Right lobe of liver (tissue), 4 donors: Measurements from ENCODE around the gene CELA2A.

Experiments used
- POLR2A ChIP-seq: fragments of 450-650 bp; IDR thresholded peaks from one replicate; pipeline ENCODE4 v1.6.1; 2017; ENCODE audit warnings: antibody characterized with exemption, mild to moderate bottlenecking
- TF ChIP-seq, protein P1 (sequence below), 4 donors: fragments of 200-600 bp in 3 of 4; fragments of 450-650 bp in 1 of 4; IDR thresholded peaks; one replicate each; pipeline versions ENCODE4 v1.5.1 to v1.8.0; 2016 to 2022; ENCODE audit warnings: antibody characterized with exemption in 4 of 4, mild to moderate bottlenecking in 2 of 4
- donor health status: DM: no; HTN: no; CAD: no.
- donor health status: DM: no; HTN: no; CAD: no.
- donor health status: DM: no; HTN: yes; CAD: no.

DNA sequence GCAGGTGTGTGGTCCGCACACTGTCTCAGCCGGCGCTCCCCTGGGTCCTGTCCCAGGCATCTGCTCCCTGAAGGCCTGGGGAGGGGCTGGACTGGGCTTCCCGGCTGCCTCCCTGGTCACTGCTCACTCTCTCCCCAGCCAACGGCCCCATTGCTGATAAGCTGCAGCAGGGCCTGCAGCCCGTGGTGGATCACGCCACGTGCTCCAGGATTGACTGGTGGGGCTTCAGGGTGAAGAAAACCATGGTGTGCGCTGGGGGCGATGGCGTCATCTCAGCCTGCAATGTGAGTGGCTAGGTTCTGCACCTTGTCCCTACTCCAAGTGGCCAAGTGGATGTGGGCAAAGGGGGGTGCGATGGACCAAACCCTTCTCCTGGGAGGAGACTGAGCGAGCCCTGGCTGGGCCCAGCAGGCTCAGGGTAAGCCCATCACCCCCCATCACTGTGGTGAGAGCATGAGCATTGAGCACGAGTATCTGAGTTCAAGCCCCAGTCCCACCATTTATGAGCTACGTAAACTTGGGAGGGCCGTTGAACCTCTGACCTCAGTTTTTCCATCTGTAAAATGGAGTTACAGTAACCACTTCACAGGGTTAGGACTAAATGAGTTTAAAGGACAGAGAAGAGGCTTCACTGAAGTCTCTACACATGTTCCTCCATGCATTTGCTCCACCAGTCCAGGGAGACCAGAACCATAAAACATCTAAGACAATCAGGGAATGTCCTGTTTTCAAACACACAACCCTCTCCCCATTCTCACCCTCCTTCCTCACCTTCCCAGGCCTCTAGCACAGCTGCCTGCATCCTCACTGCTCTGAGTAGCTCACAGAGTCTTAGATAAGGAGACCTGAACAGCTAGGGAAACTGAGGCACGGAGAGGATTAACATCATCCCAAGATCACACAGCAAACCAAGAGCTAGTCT lies 11.8 kb upstream of the CELA2A start:
- TF ChIP-seq, protein P1, sequence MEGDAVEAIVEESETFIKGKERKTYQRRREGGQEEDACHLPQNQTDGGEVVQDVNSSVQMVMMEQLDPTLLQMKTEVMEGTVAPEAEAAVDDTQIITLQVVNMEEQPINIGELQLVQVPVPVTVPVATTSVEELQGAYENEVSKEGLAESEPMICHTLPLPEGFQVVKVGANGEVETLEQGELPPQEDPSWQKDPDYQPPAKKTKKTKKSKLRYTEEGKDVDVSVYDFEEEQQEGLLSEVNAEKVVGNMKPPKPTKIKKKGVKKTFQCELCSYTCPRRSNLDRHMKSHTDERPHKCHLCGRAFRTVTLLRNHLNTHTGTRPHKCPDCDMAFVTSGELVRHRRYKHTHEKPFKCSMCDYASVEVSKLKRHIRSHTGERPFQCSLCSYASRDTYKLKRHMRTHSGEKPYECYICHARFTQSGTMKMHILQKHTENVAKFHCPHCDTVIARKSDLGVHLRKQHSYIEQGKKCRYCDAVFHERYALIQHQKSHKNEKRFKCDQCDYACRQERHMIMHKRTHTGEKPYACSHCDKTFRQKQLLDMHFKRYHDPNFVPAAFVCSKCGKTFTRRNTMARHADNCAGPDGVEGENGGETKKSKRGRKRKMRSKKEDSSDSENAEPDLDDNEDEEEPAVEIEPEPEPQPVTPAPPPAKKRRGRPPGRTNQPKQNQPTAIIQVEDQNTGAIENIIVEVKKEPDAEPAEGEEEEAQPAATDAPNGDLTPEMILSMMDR (IDR thresholded peaks at IDR 0.05), result no peak
- TF ChIP-seq POLR2A, result no peak
